SU-DHL-6 (cell line): ENCODE measurements around the gene DNAJB7.
"Not testable (repeated sequence)": the region's sequence is repeated elsewhere in the genome, so short reads cannot be mapped to it uniquely, and the experiment has no call there.

Source experiments
- CTCF ChIP-seq: fragments of 200-600 bp; sonication (generic); IDR thresholded peaks from one replicate; pipeline ENCODE4 v1.5.1; 2017; ENCODE audit warnings: antibody characterized with exemption, mild to moderate bottlenecking, low read length, moderate library complexity; ENCODE audit not compliant: insufficient read depth, poor library complexity, severe bottlenecking
- EZH2phosphoT487 ChIP-seq: fragments of 200-600 bp; sonication (generic), shearing (Covaris generic); conservative IDR thresholded peaks from 2 replicates; pipeline ENCODE4 v1.6.1; 2018; ENCODE audit warnings: mild to moderate bottlenecking, antibody characterized with exemption, low read length, moderate library complexity, mixed read lengths

GRCh38 chr22:40845816-40846215 is 16.1 kb downstream of the DNAJB7 start:
- not testable (repeated sequence) for TF ChIP-seq CTCF, EZH2phosphoT487
